ENCODE data around the gene RRN3. TPM values are rescaled to one million over a fixed set of nuclear protein-coding genes. Genes with fewer than 3 reads are reported as not detected.
"Not testable (repeated sequence)": the region's sequence is repeated elsewhere in the genome, so short reads cannot be mapped to it uniquely, and the experiment has no call there.

The RRN3 gene
- total RNA-seq, 1 donor from 2014 or later: 46.6 TPM

DNA sequence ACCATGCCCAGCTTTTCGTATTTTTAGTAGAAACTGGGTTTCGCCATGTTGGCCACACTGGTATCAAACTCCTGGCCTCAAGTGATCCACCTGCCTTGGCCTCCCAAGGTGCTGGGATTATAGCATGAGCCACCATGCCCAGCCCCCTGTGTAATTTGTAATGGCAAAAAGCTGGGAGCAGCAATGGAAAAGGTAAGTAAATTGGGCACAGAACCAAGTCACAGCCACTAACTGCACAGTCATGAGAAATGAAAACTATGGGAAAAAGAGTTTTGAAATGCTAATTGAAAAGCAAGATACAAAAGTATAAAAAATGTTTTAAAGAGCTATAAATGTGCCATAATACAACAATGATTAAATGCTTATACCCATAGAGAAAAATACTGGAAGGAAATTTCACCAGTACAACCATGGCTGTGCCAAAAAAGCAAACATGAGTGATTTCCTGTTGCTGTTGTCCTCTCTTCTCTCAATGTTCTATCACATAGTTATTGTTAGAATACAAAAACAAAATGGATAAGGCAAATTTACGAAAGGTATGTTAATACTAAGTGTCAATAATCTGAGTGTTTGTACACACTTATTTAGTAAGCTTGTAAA, 44.4 kb downstream of the RRN3 start:
- Mint-ChIP-seq H3K4me1 (ENCODE audit: low read depth, unreplicated experiment) (peaks cover 10% of the 10 kb centered on the region), H3K4me3 (ENCODE audit: unreplicated experiment) (no peak overlapping the region), H3K27ac (ENCODE audit: unreplicated experiment) (no peak overlapping the region), H3K27me3 (ENCODE audit: low read depth, unreplicated experiment) (no peaks in the 10 kb centered on the region), H3K36me3 (ENCODE audit: low read depth, unreplicated experiment) (peaks cover 20% of the 10 kb centered on the region), H3K9me3 (ENCODE audit: unreplicated experiment) (no peaks in the 10 kb centered on the region)
- H3K27ac ChIP-seq (ENCODE audit: low read depth, low read length): no peak overlapping the region
- H3K9ac ChIP-seq (ENCODE audit: low read length): no peak overlapping the region
- FAIRE-seq (no peak), DNase-seq (ENCODE audit: low read depth) (no peak)
- H4K20me1 ChIP-seq (ENCODE audit: insufficient read depth, low read length): peaks cover 54% of the 10 kb centered on the region
- H3K79me2 ChIP-seq (ENCODE audit: insufficient read depth, low read length): peaks cover 78% of the 10 kb centered on the region
- H3K4me3 ChIP-seq (ENCODE audit: insufficient read depth, low read depth, low read length): no peak overlapping the region
- H3K36me3 ChIP-seq (ENCODE audit: insufficient read depth, low read length): peaks cover 5% of the 10 kb centered on the region
- H3K9me3 ChIP-seq (ENCODE audit: insufficient read depth, low read depth, low read length): no peaks in the 10 kb centered on the region
- H3K4me2 ChIP-seq (ENCODE audit: low read length): no peak overlapping the region
- H2AFZ ChIP-seq (ENCODE audit: low read depth, low read length): no peak overlapping the region
- H3K4me1 ChIP-seq (ENCODE audit: insufficient read depth, low read length): no peaks in the 10 kb centered on the region
- TF ChIP-seq CTCF (IDR thresholded peaks at IDR 0.05; ENCODE audit: insufficient read depth, low read depth, low read length) (no peak), EZH2 (IDR thresholded peaks at IDR 0.05; ENCODE audit: insufficient read depth, low read length) (no peak)
- H3K27me3 ChIP-seq (ENCODE audit: insufficient read depth, low read length): no peaks in the 10 kb centered on the region

GRCh38 chr16:15046692-15047376, 47.2 kb downstream of the RRN3 start:
- no peaks in the 10 kb centered on the region for H3K27me3 Mint-ChIP-seq (ENCODE audit: low read depth, unreplicated experiment)
- no peak for FAIRE-seq
- Histone ChIP-seq H3K9ac (ENCODE audit: low read length) (no peak overlapping the region), H4K20me1 (ENCODE audit: insufficient read depth, low read length) (peaks cover 47% of the 10 kb centered on the region), H3K4me2 (ENCODE audit: low read length) (no peak overlapping the region), H3K4me1 (ENCODE audit: insufficient read depth, low read length) (no peaks in the 10 kb centered on the region), H3K9me3 (ENCODE audit: insufficient read depth, low read depth, low read length) (no peaks in the 10 kb centered on the region), H3K4me3 (ENCODE audit: insufficient read depth, low read depth, low read length) (no peak overlapping the region), H3K27me3 (ENCODE audit: insufficient read depth, low read length) (no peaks in the 10 kb centered on the region), H2AFZ (ENCODE audit: low read depth, low read length) (no peak overlapping the region), H3K27ac (ENCODE audit: low read depth, low read length) (no peak overlapping the region), H3K36me3 (ENCODE audit: insufficient read depth, low read length) (peaks cover 14% of the 10 kb centered on the region), H3K79me2 (ENCODE audit: insufficient read depth, low read length) (peaks cover 52% of the 10 kb centered on the region)
- TF ChIP-seq EZH2 (IDR thresholded peaks at IDR 0.05; ENCODE audit: insufficient read depth, low read length) (no peak), CTCF (IDR thresholded peaks at IDR 0.05; ENCODE audit: insufficient read depth, low read depth, low read length) (no peak)
- peak overlapping the region; percentile 78 for H3K27ac Mint-ChIP-seq (ENCODE audit: unreplicated experiment)
- DNase-seq (ENCODE audit: low read depth): no peak
- peaks cover 3% of the 10 kb centered on the region for H3K4me1 Mint-ChIP-seq (ENCODE audit: low read depth, unreplicated experiment)
- H3K4me3 Mint-ChIP-seq (ENCODE audit: unreplicated experiment): no peak overlapping the region
- H3K9me3 Mint-ChIP-seq (ENCODE audit: unreplicated experiment): no peaks in the 10 kb centered on the region
- H3K36me3 Mint-ChIP-seq (ENCODE audit: low read depth, unreplicated experiment): peaks cover 28% of the 10 kb centered on the region

GRCh38 chr16:15045270-15045669, 48.8 kb downstream of the RRN3 start:
- not testable (repeated sequence) for H3K9ac ChIP-seq (ENCODE audit: low read length); H3K9me3 Mint-ChIP-seq (ENCODE audit: unreplicated experiment); H3K4me3 Mint-ChIP-seq (ENCODE audit: unreplicated experiment); H3K27me3 Mint-ChIP-seq (ENCODE audit: low read depth, unreplicated experiment); FAIRE-seq; H2AFZ ChIP-seq (ENCODE audit: low read depth, low read length); H3K9me3 ChIP-seq (ENCODE audit: insufficient read depth, low read depth, low read length); H3K4me2 ChIP-seq (ENCODE audit: low read length); H3K4me1 Mint-ChIP-seq (ENCODE audit: low read depth, unreplicated experiment); H3K4me1 ChIP-seq (ENCODE audit: insufficient read depth, low read length); H3K27ac ChIP-seq (ENCODE audit: low read depth, low read length); H3K27me3 ChIP-seq (ENCODE audit: insufficient read depth, low read length); DNase-seq (ENCODE audit: low read depth); H3K4me3 ChIP-seq (ENCODE audit: insufficient read depth, low read depth, low read length)
- H3K79me2 ChIP-seq (ENCODE audit: insufficient read depth, low read length): peaks cover 37% of the 10 kb centered on the region
- H3K27ac Mint-ChIP-seq (ENCODE audit: unreplicated experiment): peak overlapping the region; percentile 58
- peaks cover 42% of the 10 kb centered on the region for H4K20me1 ChIP-seq (ENCODE audit: insufficient read depth, low read length)
- peaks cover 20% of the 10 kb centered on the region for H3K36me3 ChIP-seq (ENCODE audit: insufficient read depth, low read length)
- peaks cover 31% of the 10 kb centered on the region for H3K36me3 Mint-ChIP-seq (ENCODE audit: low read depth, unreplicated experiment)
